HG03342 (cell line): ENCODE measurements around the gene MRGPRX4.
A peak's percentile ranks its signal among the peaks of the same experiment; 100 is the strongest.
"Not testable (repeated sequence)": the region's sequence is repeated elsewhere in the genome, so short reads cannot be mapped to it uniquely, and the experiment has no call there.

Source experiments
- ATAC-seq: cut with Tn5 transposase; IDR thresholded peaks from one replicate; pipeline ENCODE4 v1.9.1; 2021; ENCODE audit warnings: mild to moderate bottlenecking, moderate library complexity; ENCODE audit not compliant: unreplicated experiment

MRGPRX4 gene

GRCh38 chr11:18172666-18173065 is at the start of gene MRGPRX4:
Gene MRGPRX4, plus strand, starts transcription at chr11:18172837. Its CDS starts 420 bp downstream, at chr11:18173257.
- no peak for ATAC-seq

GRCh38 chr11:18131115-18131514 is 41.5 kb upstream of the MRGPRX4 start:
- not testable (repeated sequence) for ATAC-seq

GRCh38 chr11:18132341-18132740 is 40.3 kb upstream of the MRGPRX4 start, which contains the start of gene MRGPRX3:
Gene MRGPRX3, plus strand, starts transcription at chr11:18132571. Its CDS starts 4,632 bp downstream, at chr11:18137203.
- ATAC-seq, result no peak

- no peak for ATAC-seq
Measured at GRCh38 chr11:18135308-18135707, 37.3 kb upstream of the MRGPRX4 start.

GRCh38 chr11:18137186-18137800 is 35.3 kb upstream of the MRGPRX4 start:
- ATAC-seq, result no peak

- ATAC-seq, result no peak
Measured at GRCh38 chr11:18140145-18140544, 32.5 kb upstream of the MRGPRX4 start.

GRCh38 chr11:18144243-18144642 is 28.4 kb upstream of the MRGPRX4 start:
- no peak for ATAC-seq

- no peak for ATAC-seq
Measured at GRCh38 chr11:18145025-18145424, 27.6 kb upstream of the MRGPRX4 start.

- no peak for ATAC-seq
Measured at GRCh38 chr11:18145837-18146236, 26.8 kb upstream of the MRGPRX4 start.

- no peak for ATAC-seq
Measured at GRCh38 chr11:18151581-18151980, 21.1 kb upstream of the MRGPRX4 start.

- no peak for ATAC-seq
Measured at GRCh38 chr11:18168372-18168771, 4.3 kb upstream of the MRGPRX4 start.

- no peak for ATAC-seq
Measured at GRCh38 chr11:18171377-18172000, 1.1 kb upstream of the MRGPRX4 start.

GRCh38 chr11:18173225-18173866 is 709 bp downstream of the MRGPRX4 start:
- no peak for ATAC-seq

- no peak for ATAC-seq
Measured at GRCh38 chr11:18188796-18189195, 16.2 kb downstream of the MRGPRX4 start.

GRCh38 chr11:18189476-18190245 is 17.0 kb downstream of the MRGPRX4 start:
- ATAC-seq, result not testable (repeated sequence)

- no peak for ATAC-seq
Measured at GRCh38 chr11:18191376-18191775, 18.7 kb downstream of the MRGPRX4 start.

- ATAC-seq, result peak; percentile 77
Measured at GRCh38 chr11:18193010-18193409, 20.4 kb downstream of the MRGPRX4 start.

GRCh38 chr11:18196532-18196931 is 23.9 kb downstream of the MRGPRX4 start:
- ATAC-seq, result no peak

- ATAC-seq, result not testable (repeated sequence)
Measured at GRCh38 chr11:18197738-18198137, 25.1 kb downstream of the MRGPRX4 start.

- ATAC-seq, result no peak
Measured at GRCh38 chr11:18203723-18204122, 31.1 kb downstream of the MRGPRX4 start.

- ATAC-seq, result no peak
Measured at GRCh38 chr11:18204220-18204619, 31.6 kb downstream of the MRGPRX4 start.
